IPS-NIHi7 (cell line): ENCODE results near the gene RCAN3.
"Not testable (repeated sequence)": the region's sequence is repeated elsewhere in the genome, so short reads cannot be mapped to it uniquely, and the experiment has no call there.

Source experiments
- DNase-seq: peaks from one replicate; pipeline ENCODE4 v3.0.0; 2012; ENCODE audit warnings: mixed read lengths; ENCODE audit errors: extremely low spot score

The RCAN3 gene

DNA sequence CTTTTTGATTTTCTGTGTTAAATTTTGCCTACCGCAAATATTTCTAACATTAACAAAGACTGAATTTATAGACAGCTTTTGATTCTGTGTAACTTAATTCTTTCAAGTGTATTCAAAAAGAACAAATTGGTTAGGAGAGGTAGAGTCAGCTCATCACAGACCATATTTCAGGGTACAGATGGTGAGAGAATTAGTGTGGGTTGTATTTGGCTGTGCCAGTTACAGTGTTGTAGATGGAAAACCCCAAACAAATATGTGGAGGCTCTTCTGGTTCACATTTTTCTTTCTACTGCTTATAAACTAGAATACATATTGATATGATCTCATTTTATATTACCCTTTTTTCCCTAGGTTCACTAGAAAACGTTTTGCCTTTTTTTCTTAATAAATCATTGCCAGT lies 11.1 kb downstream of the RCAN3 start:
- DNase-seq: no peak

DNA sequence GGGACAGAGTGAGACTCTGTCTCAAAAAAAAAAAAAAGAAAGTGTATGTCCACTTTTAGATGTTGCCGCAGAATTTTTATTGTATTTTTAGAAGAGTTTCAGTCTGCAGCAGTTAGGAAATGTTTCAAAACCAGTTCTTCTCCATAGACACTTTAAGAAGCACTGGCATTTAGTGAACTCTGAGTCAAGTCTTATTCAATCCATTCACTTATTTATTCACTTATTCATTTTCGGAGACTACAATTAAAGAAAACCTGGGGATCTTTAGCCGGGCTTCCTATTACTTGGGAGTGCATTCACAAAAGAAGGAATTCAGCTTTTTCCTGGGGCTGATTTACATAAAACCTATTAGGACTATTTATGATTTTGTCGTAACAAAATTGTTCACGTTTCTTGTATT lies 12.3 kb downstream of the RCAN3 start:
- no peak for DNase-seq

DNA sequence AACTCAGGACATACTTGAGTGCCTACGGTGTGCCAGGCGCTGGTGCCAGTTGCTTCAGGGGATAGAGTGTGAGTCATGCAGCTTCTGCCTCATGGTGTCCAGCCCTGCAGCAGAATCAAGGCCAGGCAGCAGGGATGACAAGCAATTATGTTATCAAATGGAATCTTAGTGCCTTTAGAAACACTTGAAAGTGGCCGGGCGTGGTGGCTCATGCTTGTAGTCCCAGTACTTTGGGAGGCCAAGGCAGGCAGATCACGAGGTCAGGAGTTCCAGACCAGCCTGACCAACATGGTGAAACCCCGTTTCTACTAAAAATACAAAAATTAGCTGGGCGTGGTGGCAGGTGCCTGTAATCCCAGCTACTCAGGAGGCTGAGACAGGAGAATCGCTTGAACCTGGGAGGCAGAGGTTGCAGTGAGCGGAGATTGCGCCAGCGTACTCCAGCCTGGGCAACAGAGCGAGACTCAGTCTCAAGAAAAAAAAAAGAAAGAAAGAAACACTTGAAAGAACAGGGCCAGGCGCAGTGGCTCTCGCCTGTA lies 13.1 kb downstream of the RCAN3 start:
- not testable (repeated sequence) for DNase-seq

DNA sequence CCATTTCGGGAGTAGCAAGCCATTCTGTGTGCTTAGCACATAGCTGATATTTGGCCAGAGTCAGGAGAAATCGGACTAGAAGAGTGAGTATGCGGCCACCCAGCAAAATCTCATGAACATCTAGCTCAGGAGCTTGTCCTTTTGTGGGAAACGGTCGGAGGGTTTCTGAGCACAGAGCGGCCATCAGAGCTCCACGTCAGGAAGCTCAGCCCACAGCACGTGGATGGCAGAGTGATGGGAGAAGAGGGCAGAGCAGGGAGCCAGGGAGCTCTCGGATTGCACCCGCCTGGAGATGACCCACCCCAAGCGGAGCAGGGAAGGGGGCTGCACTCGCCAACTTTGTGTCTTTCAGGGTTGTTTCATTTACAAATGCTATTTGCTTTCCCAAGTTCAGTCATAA lies 13.9 kb downstream of the RCAN3 start:
- DNase-seq: no peak

DNA sequence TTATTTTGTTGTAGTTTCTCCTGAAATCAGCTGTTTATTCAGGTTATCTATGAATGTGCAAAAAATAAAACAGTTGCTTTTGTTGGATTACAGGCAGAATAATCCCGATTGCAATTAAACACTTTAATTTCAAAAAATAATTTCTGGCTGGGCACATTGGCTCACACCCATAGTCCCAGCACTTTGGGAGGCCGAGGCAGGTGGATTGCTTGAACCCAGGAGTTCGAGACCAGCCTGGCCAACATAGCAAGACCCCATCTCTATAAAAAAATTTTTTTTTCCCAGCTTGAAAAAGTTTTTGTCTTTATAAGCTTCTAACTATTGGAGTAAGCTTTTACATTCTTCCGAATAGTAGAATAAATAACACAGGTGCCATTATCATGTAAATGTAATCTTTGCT lies 15.3 kb downstream of the RCAN3 start:
- DNase-seq: no peak

DNA sequence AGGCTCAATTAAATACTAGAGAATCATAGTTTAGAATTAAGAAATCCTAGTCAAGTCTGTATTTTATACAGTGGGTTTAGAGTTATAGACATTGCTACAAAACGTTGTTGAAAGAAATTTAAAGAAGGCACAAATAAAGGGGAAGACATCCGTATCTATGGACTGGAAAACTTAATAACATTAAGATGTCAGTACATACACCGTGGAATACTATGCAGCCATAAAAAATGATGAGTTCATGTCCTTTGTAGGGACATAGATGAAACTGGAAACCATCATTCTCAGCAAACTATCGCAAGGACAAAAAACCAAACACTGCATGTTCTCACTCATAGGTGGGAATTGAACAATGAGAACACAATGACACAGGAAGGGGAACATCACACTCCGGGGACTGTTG lies 17.6 kb downstream of the RCAN3 start:
- not testable (repeated sequence) for DNase-seq

DNA sequence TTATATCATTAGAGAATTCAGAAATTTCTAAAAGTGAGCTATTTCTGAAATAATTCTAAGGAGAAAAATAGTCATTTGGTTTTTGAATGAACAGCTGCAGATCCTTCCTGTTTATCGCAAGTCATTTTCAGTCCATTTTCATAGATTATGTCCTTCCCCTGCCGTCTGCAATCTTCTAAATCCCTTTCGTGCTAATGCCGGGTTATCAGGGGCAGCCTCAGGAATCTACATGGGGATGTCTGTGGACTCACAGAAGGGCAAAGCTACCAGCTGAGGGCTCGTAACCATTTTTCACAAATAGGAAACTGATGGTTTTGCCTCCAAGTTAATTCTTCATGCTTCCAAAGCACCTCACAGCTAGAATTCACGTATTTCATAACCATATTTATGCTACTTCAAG lies 23.0 kb downstream of the RCAN3 start:
- DNase-seq: no peak

DNA sequence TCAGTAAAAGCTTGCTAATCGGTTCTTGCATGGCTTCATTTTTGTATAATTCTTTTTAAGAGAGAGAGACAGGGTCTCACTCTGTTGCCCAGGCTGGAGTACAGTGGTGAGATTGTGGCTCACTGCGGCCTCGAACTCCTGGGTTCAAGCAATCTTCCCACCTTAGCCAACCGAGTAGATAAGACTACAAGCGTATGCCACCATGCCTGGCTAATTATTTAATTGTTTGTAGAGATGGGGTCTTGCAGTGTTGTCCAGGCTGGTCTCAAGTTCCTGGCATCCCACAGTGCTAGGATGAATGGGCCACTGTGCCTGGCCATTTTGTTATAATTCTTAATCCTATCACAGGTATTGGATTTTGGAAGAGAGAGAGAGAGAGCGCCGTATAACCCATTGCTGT lies 23.4 kb downstream of the RCAN3 start:
- DNase-seq: no peak

DNA sequence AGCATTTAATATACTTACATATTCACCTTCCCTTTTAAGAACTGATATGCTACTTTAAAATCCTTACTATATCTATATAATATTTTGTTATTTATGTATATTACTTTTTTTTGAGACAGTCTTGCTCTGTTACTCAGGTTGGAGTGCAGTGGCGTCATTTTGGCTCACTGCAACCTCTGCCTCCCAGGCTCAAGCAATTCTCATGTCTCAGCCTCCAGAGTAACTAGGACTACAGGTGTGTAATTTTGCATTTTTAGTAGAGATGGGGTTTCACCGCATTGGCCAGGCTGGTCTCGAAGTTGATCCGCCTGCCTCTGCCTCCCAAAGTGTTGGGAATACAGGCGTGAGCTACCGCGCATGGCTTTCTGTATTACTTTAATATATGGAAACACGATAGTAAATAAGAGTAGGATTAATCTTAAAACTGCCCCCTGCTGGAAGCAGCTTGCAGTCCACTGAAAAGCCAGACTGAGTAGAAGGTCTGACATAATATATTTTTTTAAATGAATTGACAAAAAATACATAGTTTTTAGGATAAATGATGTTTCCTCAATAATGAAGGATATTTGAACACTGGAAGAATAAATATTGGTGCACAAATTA lies 24.4 kb downstream of the RCAN3 start:
- no peak for DNase-seq

DNA sequence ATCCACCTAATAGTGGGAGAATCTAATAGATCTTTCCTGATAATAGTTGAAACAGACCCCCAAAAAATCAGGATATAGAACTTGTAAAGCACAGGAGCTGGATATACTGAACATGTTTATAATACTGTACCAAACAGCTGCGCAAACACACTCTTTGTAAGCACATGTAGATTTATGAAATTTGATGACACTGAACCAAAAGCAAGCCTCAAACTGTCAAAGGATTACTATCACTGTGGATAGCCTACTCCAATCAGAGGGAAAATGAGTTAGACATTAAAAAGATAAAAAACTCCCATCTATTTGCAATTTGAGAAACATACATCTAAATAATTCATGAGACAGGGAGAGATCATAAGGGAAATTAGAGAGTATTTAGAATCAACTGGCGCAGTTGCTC lies 26.1 kb downstream of the RCAN3 start:
- DNase-seq: no peak

DNA sequence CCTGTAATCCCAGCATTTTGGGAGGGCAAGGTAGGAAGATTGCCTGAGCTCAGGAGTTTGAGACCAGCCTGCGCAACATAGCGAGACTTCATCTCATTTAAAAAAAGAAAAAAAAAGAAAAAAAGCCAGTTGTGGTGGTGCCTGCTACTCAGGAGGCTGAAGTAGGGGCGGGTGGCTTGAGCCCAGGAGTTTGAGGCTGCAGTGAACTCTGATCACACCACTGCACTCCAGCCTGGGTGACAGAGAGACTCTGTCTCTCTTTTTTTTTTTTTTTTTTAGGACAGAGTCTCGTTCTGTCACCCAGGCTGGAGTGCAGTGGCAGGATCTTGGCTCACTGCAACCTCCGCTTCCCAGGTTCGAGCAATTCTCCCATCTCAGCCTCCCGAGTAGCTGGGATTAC lies 26.7 kb downstream of the RCAN3 start:
- not testable (repeated sequence) for DNase-seq

DNA sequence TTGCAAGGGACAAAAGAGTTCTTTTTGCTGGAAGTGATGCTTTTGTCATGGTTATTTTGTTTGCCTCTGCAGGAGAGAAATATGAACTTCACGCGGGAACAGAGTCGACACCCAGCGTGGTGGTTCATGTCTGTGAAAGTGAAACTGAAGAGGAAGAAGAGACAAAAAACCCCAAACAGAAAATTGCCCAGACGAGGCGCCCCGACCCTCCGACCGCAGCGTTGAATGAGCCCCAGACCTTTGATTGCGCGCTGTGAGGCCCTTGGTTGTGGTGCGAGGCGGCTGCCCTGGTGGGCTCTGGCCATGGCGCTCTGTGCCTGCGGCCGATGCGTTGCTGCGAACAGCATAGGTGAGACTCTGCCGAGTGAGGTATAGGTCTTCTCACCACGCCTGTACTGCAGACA lies 32.4 kb downstream of the RCAN3 start:
- no peak for DNase-seq

DNA sequence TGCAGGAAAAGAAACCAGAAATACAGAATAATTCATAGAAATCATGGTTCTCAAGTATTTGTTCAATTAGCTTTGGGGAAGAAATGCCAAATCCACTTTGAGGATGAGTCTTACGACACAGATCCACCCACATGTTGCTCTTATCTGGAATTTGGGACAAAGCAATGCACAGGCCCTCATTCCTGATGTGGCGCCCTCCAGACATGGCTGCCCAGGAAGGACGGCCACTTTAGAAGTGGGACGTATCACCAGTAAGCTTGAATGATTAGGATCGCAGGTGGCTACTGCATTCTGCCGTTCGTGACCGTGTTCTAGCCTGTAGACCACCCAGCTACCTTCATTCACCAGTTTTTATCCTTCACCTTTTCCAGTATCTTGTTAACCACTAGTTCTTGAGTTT lies 33.1 kb downstream of the RCAN3 start:
- no peak for DNase-seq

DNA sequence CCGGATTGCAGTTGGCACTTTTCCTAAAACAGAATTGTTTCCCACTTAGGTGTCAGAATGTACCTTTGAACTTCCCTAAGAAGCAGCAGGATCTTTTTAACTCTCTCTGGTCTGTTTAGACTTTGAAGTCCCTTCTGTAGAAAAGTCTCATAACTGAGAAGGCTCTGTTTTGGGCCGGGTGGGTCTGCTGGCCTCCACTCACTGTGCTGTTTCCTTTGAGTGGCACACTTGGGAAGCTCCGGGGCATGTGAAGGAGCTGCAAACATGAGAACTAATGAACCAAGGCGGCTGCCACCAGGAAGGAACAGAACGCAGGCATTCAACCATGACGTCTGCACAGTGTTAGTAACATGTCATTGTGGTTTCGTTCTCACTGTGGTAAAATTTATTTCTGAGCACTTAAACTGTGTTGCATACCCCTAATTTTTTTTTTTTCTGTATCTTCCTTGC lies 33.8 kb downstream of the RCAN3 start:
- no peak for DNase-seq

DNA sequence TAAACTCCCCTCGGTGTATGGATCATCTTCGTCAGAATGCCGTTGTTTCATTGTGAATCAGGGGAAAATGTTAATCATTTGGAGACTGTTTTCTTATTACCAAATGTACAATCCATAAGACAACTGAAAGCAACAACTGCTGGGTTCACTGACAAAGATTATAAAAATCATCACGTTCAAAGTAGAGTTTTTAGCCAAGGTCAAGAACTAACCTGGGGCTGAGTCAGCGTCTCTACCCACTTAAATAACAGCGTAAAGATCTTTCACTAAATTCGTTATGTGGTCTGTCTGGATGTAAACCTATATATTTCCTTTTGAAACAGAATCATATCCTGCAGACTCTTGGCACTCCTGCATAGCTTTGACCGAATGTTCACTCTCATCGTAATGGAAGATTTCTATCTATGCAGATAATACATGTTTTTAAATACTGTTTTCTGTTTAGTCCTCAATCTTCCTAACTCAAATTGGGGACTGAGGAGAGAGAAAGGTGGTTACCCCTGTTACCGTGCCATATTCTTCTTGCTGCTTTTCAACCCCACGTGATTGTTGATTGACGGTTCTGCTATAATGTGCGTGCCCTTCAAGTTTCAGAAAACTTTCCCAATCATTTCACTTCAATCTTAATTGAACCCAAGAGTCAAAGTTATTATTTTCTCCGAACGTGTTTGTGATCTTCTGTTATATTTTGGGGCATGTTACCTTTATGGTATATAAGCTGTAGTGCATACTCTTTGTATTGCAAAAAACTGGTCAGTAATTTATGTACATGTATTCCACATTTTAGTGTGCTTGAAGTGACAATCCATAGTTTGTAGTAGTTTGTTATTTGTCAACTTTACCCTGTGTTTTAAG lies 37.6 kb downstream of the RCAN3 start:
- DNase-seq: no peak

DNA sequence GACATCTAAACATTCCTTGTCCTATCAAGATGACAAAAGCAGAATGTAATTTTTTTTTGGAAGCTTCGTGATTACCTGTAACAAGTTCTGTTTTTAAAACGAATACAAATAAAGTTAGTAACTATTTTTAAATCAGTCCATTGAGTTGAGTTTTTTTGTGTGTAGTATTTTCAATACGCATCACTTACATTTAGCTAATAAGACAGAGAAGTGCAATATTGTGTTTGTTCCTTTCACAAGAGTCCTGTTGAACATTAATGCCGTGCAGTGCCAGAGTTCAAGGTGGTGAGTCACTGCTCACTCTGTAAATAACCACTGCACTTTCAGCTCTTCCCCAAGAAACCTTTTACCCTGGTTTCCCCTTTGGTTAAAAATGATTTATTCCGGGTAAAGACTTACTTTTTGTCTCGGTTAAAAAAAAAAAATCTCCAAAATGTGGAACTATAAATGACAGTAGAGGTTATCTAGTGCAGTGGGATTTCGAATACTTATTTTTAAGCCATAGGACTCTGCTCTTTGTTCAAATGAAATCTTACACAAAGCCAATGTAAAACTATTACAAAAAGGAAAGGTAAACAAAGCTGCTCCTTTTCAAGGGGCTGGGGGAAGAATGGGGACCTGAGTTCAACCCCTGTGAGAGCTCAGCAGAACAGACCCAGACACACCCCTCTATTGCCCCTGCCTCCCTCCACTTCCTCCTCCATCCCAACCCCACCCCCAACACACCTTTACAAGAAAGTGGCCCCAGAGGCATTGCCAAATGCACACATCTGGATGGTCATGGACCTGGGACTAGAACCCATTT lies 38.5 kb downstream of the RCAN3 start:
- DNase-seq: no peak

DNA sequence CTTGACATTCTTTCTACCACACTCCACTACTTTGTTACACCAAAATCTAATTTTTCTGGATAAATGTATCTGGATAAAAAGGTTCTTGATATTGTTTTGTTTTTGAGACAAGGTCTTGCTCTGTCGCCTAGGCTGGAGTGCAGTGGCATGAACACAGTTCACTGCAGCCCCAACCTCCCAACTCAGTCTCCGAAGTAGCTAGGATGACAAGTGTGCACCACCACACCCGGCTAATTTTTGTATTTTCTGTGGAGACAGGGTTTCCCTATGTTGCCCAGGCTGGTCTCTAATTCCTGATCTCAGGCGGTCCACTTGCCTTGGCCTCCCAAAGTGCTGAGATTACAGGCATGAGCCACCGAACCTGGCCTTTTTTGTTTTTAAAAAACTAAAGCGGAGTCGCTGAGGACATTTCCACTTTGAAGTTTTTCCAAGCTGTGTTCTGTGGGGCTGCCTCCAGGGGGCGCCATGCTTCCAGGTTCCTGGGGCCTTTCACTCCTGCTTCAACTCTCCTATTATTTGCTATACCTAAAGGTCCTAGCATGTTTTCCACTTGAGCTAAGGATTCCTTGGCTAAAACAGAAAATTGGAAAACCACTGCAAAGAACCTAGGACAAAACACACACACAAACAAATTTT lies 39.2 kb downstream of the RCAN3 start:
- DNase-seq: no peak

DNA sequence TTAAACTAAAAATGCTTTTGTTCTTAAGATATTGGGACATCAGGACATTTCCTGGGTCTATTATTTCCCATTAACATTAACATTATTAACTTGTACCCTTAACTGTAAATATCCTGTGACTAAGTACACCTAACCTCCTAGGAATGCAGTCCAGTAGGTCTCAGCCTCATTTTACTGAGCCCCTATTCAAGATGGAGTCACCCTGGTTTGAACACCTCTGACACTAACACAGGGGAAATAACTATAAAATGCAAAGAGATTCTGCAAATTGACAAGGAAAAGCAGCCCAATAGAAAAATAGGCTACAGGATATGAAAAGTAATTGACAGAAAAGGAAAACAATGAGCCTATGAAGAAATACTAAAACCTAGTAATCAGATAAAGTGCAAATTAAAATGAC lies 41.6 kb downstream of the RCAN3 start:
- no peak for DNase-seq

DNA sequence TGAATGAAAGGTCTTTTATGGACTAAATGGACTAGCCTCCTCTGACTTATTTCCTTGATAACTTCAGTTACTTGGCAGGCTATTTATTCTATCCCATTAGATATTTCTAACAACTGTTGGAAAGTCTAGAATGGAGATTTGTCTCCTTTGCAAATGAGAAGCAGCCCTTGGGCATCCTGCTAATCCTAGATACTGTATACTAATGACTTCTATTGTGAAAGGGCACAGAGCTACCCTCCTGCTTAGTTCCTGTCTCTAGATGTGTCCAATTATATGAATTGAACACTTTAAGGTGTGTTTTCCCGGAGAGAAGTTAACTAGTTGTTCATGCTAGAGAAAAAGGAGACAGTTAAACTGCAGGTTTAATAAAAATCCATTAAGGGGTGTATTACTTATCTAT lies 43.0 kb downstream of the RCAN3 start:
- DNase-seq: no peak

DNA sequence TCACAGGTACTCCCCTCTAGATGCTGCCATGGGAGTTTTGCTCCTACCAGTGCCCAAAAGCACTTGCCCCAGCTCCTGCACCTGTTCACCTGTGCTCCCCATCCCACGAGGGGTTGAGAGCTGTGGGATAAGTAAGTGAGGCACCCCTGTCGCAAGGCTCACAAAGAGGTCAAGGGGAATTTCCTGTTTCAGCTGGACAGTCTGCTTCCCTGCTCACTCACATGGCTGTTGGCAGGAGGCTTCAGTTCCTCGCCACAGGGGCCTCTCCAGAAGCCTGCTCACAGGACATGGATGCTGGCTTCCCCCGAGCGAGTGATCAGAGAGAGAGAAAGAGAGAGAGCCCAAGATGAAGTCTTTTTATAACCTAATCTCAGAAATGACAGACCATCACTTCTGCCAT lies 44.6 kb downstream of the RCAN3 start:
- DNase-seq: no peak

DNA sequence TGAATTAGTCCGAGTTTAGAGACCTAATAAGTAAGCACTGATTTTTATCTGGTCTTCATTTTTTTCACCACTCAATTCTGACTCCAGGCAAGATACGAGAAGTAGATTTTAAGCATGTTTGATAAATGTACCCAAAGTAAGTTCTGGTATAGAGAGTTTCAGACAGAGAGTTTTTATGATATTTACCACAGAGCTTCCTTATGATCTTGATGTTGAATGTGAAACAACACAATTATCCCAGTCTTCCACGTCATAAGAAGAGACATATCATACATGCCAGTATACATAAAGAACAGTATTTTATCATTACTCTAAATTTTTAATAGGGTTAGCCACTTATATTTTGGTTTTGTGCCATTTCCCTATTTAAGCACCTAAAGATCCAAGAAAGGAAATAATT lies 45.4 kb downstream of the RCAN3 start:
- no peak for DNase-seq

DNA sequence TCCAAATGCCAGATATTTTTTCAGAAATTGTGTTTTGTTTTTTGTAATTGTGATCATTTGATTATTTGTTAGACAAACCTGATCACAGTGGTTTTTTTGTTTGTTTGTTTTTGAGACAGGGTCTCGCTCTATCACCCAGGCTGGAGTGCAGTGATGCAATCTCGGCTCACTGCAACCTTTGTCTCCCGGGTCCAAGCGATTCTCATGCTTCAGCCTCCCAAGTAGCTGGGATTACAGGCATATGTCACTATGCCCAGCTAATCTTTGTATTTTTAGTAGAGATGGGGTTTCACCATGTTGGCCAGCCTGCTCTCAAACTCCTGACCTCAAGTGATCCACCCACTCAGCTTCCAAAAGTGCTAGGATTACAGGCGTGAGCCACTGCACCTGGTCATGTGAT lies 46.6 kb downstream of the RCAN3 start:
- not testable (repeated sequence) for DNase-seq
